Heart right ventricle (tissue), 16 donors: ENCODE results near the gene P2RX3. TPM values are rescaled to one million over a fixed set of nuclear protein-coding genes. Genes with fewer than 3 reads are reported as not detected.

Experiments used
- ATAC-seq, 8 donors: fragments of 200-7000 bp; cut with Tn5 transposase; one replicate each; pipeline ENCODE4 v1.9.1; 2020; ENCODE audit warnings: mild to moderate bottlenecking in 8 of 8, moderate library complexity in 8 of 8, moderate number of reproducible peaks in 1 of 8
- DNase-seq, 2 donors: peaks; one replicate each; pipeline ENCODE4 v3.0.0-alpha.2; 2020
- H3K27ac ChIP-seq, 10 donors: fragments of 200-600 bp; sonication (generic) in 2 of 10; one replicate each; pipeline versions ENCODE4 v1.5.0 to v1.8.0; 2020 to 2022; ENCODE audit warnings: mild to moderate bottlenecking in 3 of 10
- H3K27me3 ChIP-seq, 7 donors: fragments of 200-600 bp; one replicate each; pipeline ENCODE4 v1.8.0; 2021 to 2022; ENCODE audit warnings: mild to moderate bottlenecking in 2 of 7
- H3K36me3 ChIP-seq, 9 donors: fragments of 200-600 bp; sonication (generic) in 1 of 9; one replicate each; pipeline versions ENCODE4 v1.5.0 to v1.8.0; 2020 to 2022; ENCODE audit warnings: mild to moderate bottlenecking in 2 of 9
- H3K4me1 ChIP-seq, 9 donors: fragments of 200-600 bp; sonication (generic) in 1 of 9; one replicate each; pipeline versions ENCODE4 v1.5.0 to v1.8.0; 2020 to 2022; ENCODE audit warnings: mild to moderate bottlenecking in 4 of 9
- H3K4me3 ChIP-seq, 10 donors: fragments of 200-600 bp; sonication (generic) in 2 of 10; one replicate each; pipeline versions ENCODE4 v1.5.0 to v1.8.0; 2020 to 2022; ENCODE audit warnings: mild to moderate bottlenecking in 7 of 10, moderate library complexity in 2 of 10
- H3K9me3 ChIP-seq, 11 donors: fragments of 200-600 bp in 10 of 11; sonication (generic) in 2 of 11; one replicate each; pipeline versions ENCODE4 v1.5.0 to v1.8.0; 2013 to 2022; ENCODE audit warnings: mild to moderate bottlenecking in 2 of 11, control low read depth in 1 of 11, moderate library complexity in 1 of 11
- CTCF ChIP-seq, 9 donors: fragments of 200-600 bp; sonication (generic) in 2 of 9; IDR thresholded peaks; one replicate each; pipeline versions ENCODE4 v1.5.0 to v1.8.0; 2021 to 2022; ENCODE audit warnings: antibody characterized with exemption in 9 of 9, mild to moderate bottlenecking in 5 of 9, moderate library complexity in 1 of 9
- WGBS, 2 donors: extraction: QIAGEN DNeasy Blood & Tissue Kit; methylation state at CpG; one replicate each; pipeline ENCODE4 v1.1.7; 2013; ENCODE audit warnings: inconsistent platforms in 1 of 2; 5-methylcytosine and 5-hydroxymethylcytosine counted together
- intact Hi-C, 10 donors: fragments of 100-400 bp; cut with DNase I; formaldehyde crosslinking; loops; one replicate each; pipeline versions ENCODE4 v1.11.1 to v1.14.2; 2022
- polyA plus RNA-seq, 2 donors: library from polyadenylated mRNA; stranded (reverse); fragments of 200-250 nt; gene quantifications; one replicate each; pipeline ENCODE4 v1.2.3, GENCODE V29; 2013
- total RNA-seq, 10 donors: library from RNA; stranded (reverse); fragmentation: NEBNext Ultra II Directional in 3 of 10; extraction: Animal tissue kit (Norgen Biotek cat#: 25700) in 3 of 10; gene quantifications; one replicate each; pipeline versions ENCODE4 v1.2.1 to v1.2.4, GENCODE V29; 2021 to 2023
- donor health status: Arrhythmogenic right ventricular cardiomyopathy.
- donor health status: ischemic (EF 13 %, LVEDD 7.1; RV severe dilation, severe dysfunction).
- donor health status: healthy with polysubstance abuse.
- donor health status: DM: no; HTN: yes; CAD: no.
- donor health status: DM: no; HTN: no; CAD: no.
- donor health status: ischemic (EF 25% LVEDD 6.9; RV normal size, moderate dysfunction).
- donor health status: ischemic (EF 25% LVEDD 5.7; RV mildly dilated, moderate dysfunction).
- donor health status: healthy.
- donor health status: DM: yes; HTN: yes; CAD: no.
- donor health status: Ischemic cardiomyopathy.
- donor health status: ischemic (EF 35%, LVEDD 5.7; RV mildly dilated, moderate dysfunction).
- donor health status: nonischemic (EF 11% LVEDD 7.7; RV severe dilation, severe dysfunction).
- donor health status: DM: yes; HTN: yes; CAD: no.
- donor health status: PGD.
- donor health status: ischemic (EF 29% LVEDD 5.4; RV normal size, mild dysfunction).
- donor health status: nonischemic (EF 23%, LVEDD 6.1; RV moderate dilation, normal function).

P2RX3 gene
- total and polyA plus RNA-seq, 12 donors, result 0.32 to 5.1 (median 1.4) TPM

GRCh38 chr11:57416436-57416835 is 78.3 kb downstream of the P2RX3 start:
- ATAC-seq (no peak), DNase-seq (no peak)
- peaks cover 0 to 100% (median 55%) of the 10 kb centered on the region in 9 donors for H3K36me3 ChIP-seq
- H3K27ac ChIP-seq, result no peak overlapping the region
- peaks cover 0 to 33% (median 23%) of the 10 kb centered on the region in 9 donors for H3K4me1 ChIP-seq
- H3K27me3 ChIP-seq, result no peaks in the 10 kb centered on the region
- no peak for TF ChIP-seq CTCF (IDR thresholded peaks at IDR 0.05)
- no peak overlapping the region for H3K4me3 ChIP-seq
- H3K9me3 ChIP-seq, result no peaks in the 10 kb centered on the region
- intact Hi-C loops, result no loop called here
- 84 to 89% methylated on average over 3 of the region's 3 CpGs for WGBS, 2 donors

GRCh38 chr11:57417056-57417455 is 78.9 kb downstream of the P2RX3 start:
- Histone ChIP-seq H3K4me3 (no peak overlapping the region), H3K36me3 (peaks cover 0 to 100% (median 52%) of the 10 kb centered on the region in 9 donors), H3K27me3 (no peaks in the 10 kb centered on the region), H3K9me3 (no peaks in the 10 kb centered on the region), H3K27ac (no peak overlapping the region), H3K4me1 (peaks cover 0 to 33% (median 23%) of the 10 kb centered on the region in 9 donors)
- ATAC-seq (no peak), DNase-seq (no peak)
- intact Hi-C loops, result no loop called here
- WGBS, 2 donors, result 76 to 77% methylated on average over 4 of the region's 4 CpGs
- TF ChIP-seq CTCF (IDR thresholded peaks at IDR 0.05), result no peak

- no peaks in the 10 kb centered on the region for H3K9me3 ChIP-seq
- H3K4me1 ChIP-seq, result peaks cover 0 to 31% (median 16%) of the 10 kb centered on the region in 9 donors
- intact Hi-C loops, result no loop called here
- peaks cover 0 to 100% (median 60%) of the 10 kb centered on the region in 9 donors for H3K36me3 ChIP-seq
- ATAC-seq, result no peak
- DNase-seq, result no peak
- TF ChIP-seq CTCF (IDR thresholded peaks at IDR 0.05), result no peak
- H3K27me3 ChIP-seq, result no peaks in the 10 kb centered on the region
- H3K4me3 ChIP-seq, result no peak overlapping the region
- no peak overlapping the region for H3K27ac ChIP-seq
These were observed 80.0 kb downstream of the P2RX3 start for GRCh38 chr11:57418131-57418530.

- Histone ChIP-seq H3K4me1 (peaks cover 3 to 40% (median 17%) of the 10 kb centered on the region in 9 donors), H3K4me3 (no peak overlapping the region), H3K27ac (no peak overlapping the region), H3K27me3 (no peaks in the 10 kb centered on the region), H3K9me3 (no peaks in the 10 kb centered on the region), H3K36me3 (peaks cover 0 to 100% (median 54%) of the 10 kb centered on the region in 9 donors)
- TF ChIP-seq CTCF (IDR thresholded peaks at IDR 0.05), result no peak
- no peak for DNase-seq
- WGBS, 2 donors, result 84 to 86% methylated on average over 3 of the region's 3 CpGs
- no peak for ATAC-seq
- intact Hi-C loops, result no loop called here
These were observed 81.0 kb downstream of the P2RX3 start for GRCh38 chr11:57419146-57419545.
